NB4 (cell line): ENCODE measurements around the gene CDYL.

Experiments used
- CTCF ChIP-seq: IDR thresholded peaks from one replicate; pipeline ENCODE4 v1.5.1; 2012; ENCODE audit warnings: low read depth, low read length
- MAX ChIP-seq: IDR thresholded peaks from 2 replicates; pipeline ENCODE4 v1.6.1; 2011; ENCODE audit warnings: low read depth, low read length
- MYC ChIP-seq: IDR thresholded peaks from 2 replicates; pipeline ENCODE4 v1.6.1; 2011; ENCODE audit warnings: low read depth, low read length
- POLR2A ChIP-seq: IDR thresholded peaks from 2 replicates; pipeline ENCODE4 v1.6.1; 2011; ENCODE audit warnings: mild to moderate bottlenecking; ENCODE audit not compliant: insufficient read length; ENCODE audit errors: extremely low read depth

- no peak for TF ChIP-seq CTCF
- TF ChIP-seq POLR2A = no peak
- no peak for TF ChIP-seq MAX
- no peak for TF ChIP-seq MYC
Observed at GRCh38 chr6:4979426-4979825, 203.2 kb downstream of the CDYL start.
